Ovary (tissue), 9 donors: ENCODE data around the gene GKN1. TPM values are rescaled to one million over a fixed set of nuclear protein-coding genes. Genes with fewer than 3 reads are reported as not detected.

Experiments used
- DNase-seq, 5 donors: peaks; one replicate each; pipeline ENCODE4 v3.0.0-alpha.2; 2019 to 2020
- H3K27ac ChIP-seq, 2 donors: fragments of 200-600 bp; one replicate each; pipeline versions ENCODE4 v1.5.1 to v1.8.0; 2019 to 2022
- H3K27me3 ChIP-seq: fragments of 200-600 bp; one replicate; pipeline ENCODE4 v1.8.0; 2022
- H3K36me3 ChIP-seq: fragments of 200-600 bp; sonication (generic); one replicate; pipeline ENCODE4 v1.5.1; 2019
- H3K4me1 ChIP-seq: one replicate; pipeline ENCODE4 v1.8.1; 2013; ENCODE audit warnings: mild to moderate bottlenecking, moderate library complexity; ENCODE audit not compliant: insufficient read depth
- H3K4me3 ChIP-seq: fragments of 200-600 bp; sonication (generic); one replicate; pipeline ENCODE4 v1.5.1; 2017
- H3K9me3 ChIP-seq, 2 donors: fragments of 200-600 bp in 1 of 2; sonication (generic) in 1 of 2; one replicate each; pipeline versions ENCODE4 v1.5.1 to v1.8.1; 2013 to 2019; ENCODE audit warnings: mild to moderate bottlenecking in 1 of 2, moderate library complexity in 1 of 2
- EP300 ChIP-seq: sonication (generic); formaldehyde crosslinking; IDR thresholded peaks from one replicate; pipeline ENCODE4 v1.6.1; 2017; ENCODE audit warnings: antibody characterized with exemption
- POLR2A ChIP-seq: fragments of 450-650 bp; IDR thresholded peaks from one replicate; pipeline ENCODE4 v1.6.1; 2017; ENCODE audit warnings: antibody characterized with exemption, mild to moderate bottlenecking, moderate library complexity
- WGBS, 3 donors: extraction: QIAGEN DNeasy Blood & Tissue Kit in 1 of 3; methylation state at CpG; one replicate each; pipeline versions ENCODE4 v1.1.5 to v1.1.7; 2013 to 2017; 5-methylcytosine and 5-hydroxymethylcytosine counted together
- intact Hi-C, 4 donors: fragments of 100-400 bp; cut with DNase I; formaldehyde crosslinking; loops; one replicate each; pipeline versions ENCODE4 v1.11.0 to v1.15.1; 2022 to 2023
- polyA plus RNA-seq, 2 donors: library from polyadenylated mRNA; stranded (reverse); fragments of 200-250 nt in 1 of 2; fragments of 350-450 nt in 1 of 2; fragmentation: Illumina TruSeq in 1 of 2; extraction: RNeasy Lipid Tissue Mini Kit (QIAGEN cat#74804) in 1 of 2; gene quantifications; one replicate each; pipeline ENCODE4 v1.2.3, GENCODE V29; 2013 to 2014
- total RNA-seq, 7 donors: library from RNA; depleted of rRNA in 2 of 7; stranded (reverse); fragments of >200 nt in 2 of 7; fragmentation: NEBNext Ultra II Directional in 3 of 7; extraction: Animal tissue kit (Norgen Biotek cat#: 25700) in 3 of 7; gene quantifications; one replicate each; pipeline versions ENCODE4 v1.1.0 to v1.2.4, GENCODE V29; 2016 to 2023
- TF ChIP-seq, protein P1 (sequence below), 3 donors: fragments of 450-650 bp in 2 of 3; fragments of 200-600 bp in 1 of 3; IDR thresholded peaks; one replicate each; pipeline versions ENCODE4 v1.5.1 to v1.8.0; 2016 to 2022; ENCODE audit warnings: antibody characterized with exemption in 3 of 3, mild to moderate bottlenecking in 1 of 3
- donor health status: DM: no; HTN: no; CAD: no; lungs with moderate emphysema.
- donor health status: DM: no; HTN: no; CAD: no.
- donor health status: Bipolar disorder and iron deficiency.
- donor health status: DM: yes; HTN: yes; CAD: no.
- donor health status: DM: no; HTN: no; CAD: no.
- donor health status: DM: yes; HTN: yes; CAD: no.

The GKN1 gene
- total and polyA plus RNA-seq, 9 donors: not detected

DNA sequence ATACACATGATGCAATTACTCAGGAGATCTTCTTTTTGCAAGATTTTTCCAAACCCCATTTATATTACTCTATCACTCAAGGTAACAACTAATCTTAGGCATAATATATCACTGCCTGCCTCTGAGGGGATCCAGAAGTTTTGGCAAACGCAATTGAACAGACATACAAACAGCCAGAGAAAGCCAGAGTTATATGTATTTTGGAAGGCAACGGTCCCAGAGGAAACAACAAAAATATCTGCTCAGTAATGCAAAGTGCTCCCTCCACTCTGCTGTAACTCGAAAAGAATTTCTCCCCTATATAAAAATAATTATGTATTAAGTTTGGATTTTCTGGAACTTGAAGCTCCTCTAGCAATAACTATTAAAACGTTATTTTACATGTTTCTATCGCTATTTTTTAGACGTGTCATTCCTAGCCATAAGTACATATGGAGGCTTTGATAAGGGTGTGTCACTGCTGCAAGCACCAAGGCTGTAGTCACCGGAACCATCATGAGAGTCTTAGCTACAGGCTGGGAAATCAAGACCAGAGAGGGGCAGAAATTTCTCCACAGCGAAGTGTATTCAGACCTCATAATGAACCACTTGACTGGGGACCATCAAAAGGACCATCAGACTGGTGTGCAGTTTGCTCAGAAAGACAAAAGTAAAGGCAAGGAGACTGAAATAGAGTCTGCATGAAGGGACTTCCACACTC is 3.7 kb upstream of the GKN1 start:
- no peaks in the 10 kb centered on the region for H3K9me3 ChIP-seq
- no peaks in the 10 kb centered on the region for H3K4me1 ChIP-seq
- no peak overlapping the region for H3K27ac ChIP-seq
- H3K36me3 ChIP-seq: no peaks in the 10 kb centered on the region
- DNase-seq: no peak
- intact Hi-C loops: no loop called here
- TF ChIP-seq EP300 (no peak), POLR2A (no peak)
- TF ChIP-seq, protein P1, sequence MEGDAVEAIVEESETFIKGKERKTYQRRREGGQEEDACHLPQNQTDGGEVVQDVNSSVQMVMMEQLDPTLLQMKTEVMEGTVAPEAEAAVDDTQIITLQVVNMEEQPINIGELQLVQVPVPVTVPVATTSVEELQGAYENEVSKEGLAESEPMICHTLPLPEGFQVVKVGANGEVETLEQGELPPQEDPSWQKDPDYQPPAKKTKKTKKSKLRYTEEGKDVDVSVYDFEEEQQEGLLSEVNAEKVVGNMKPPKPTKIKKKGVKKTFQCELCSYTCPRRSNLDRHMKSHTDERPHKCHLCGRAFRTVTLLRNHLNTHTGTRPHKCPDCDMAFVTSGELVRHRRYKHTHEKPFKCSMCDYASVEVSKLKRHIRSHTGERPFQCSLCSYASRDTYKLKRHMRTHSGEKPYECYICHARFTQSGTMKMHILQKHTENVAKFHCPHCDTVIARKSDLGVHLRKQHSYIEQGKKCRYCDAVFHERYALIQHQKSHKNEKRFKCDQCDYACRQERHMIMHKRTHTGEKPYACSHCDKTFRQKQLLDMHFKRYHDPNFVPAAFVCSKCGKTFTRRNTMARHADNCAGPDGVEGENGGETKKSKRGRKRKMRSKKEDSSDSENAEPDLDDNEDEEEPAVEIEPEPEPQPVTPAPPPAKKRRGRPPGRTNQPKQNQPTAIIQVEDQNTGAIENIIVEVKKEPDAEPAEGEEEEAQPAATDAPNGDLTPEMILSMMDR (IDR thresholded peaks at IDR 0.05): no peak
- WGBS, 3 donors: 67 to 75% (median 69%) methylated on average over 8 of the region's 8 CpGs
- no peak overlapping the region for H3K4me3 ChIP-seq
- no peaks in the 10 kb centered on the region for H3K27me3 ChIP-seq

DNA sequence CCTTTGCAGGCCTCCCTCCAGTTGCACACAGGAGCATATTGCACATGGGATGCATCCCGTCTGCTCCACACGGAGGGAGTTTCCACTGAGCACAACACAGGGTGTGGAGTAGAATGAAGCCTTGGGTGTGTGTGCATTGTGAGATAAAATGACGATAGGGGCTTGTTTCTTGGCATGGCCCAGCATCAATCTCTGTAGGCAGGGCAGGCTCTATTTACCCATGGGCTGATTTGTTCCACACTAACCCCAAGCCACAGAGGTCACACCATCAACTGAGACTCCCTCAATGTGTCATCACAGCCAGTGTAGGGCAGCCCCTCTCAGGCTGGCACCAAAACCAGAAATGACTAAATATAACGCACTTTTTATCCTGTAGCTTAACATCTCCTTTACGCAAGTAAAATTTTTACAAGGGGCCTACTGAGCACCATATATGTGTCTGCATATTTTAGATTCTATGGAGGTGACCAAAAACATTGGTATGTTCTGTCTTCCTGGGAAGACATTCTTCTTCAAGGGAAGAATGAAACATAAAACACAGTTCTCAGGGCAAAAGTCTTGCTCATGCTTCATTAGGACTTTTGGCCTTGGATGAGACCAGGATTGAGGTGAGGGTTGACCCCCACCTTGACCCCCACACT is 2.7 kb upstream of the GKN1 start:
- H3K4me3 ChIP-seq: no peak overlapping the region
- intact Hi-C loops: no loop called here

DNA sequence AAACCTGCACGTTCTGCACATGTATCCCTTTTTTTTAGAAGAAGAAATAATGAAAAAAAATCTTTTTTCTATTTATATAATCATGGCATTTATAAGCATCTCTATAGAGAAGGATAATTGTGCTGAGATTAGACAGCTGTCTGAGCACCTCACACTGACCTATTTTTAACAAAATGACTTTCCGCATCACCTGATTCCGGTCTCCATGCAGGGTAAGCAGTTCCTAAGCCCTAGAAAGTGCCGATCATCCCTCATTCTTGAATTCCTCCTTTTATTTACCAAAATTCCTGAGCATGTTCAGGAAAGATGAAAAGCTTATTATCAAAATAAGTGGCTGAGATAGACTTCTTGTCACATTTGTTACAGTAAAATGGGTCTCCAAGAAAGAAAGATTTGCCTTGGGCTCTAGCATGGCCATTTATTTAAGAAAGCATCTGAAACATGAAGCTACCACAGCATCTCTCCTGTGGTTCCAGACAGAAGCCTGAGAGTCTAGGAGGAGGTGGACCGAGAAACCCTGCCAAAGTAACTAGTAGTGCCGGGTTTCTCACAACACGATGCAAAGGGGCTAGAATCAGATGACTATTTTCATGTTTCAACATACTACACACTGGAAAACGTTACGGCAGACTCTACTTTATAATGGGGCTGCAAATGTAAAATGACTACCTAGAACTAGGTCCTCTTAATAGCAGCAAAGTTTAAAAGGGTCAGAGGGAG is 670 bp downstream of the GKN1 start:
- TF ChIP-seq, protein P1 (IDR thresholded peaks at IDR 0.05): no peak
- TF ChIP-seq POLR2A (no peak), EP300 (no peak)
- Histone ChIP-seq H3K4me3 (no peak overlapping the region), H3K27ac (no peak overlapping the region), H3K9me3 (no peaks in the 10 kb centered on the region), H3K36me3 (no peaks in the 10 kb centered on the region), H3K4me1 (no peaks in the 10 kb centered on the region), H3K27me3 (no peaks in the 10 kb centered on the region)
- no peak for DNase-seq
- intact Hi-C loops: no loop called here
- WGBS, 3 donors: 57 to 63% (median 59%) methylated on average over 9 of the region's 9 CpGs

More for the DNA sequence above, 2.7 kb upstream of the GKN1 start:
- DNase-seq: no peak
- TF ChIP-seq, protein P1 (IDR thresholded peaks at IDR 0.05): no peak
- TF ChIP-seq POLR2A (no peak), EP300 (no peak)
- WGBS, 3 donors: 45 to 82% (median 61%) methylated on average over 5 of the region's 5 CpGs
- Histone ChIP-seq H3K4me1 (no peaks in the 10 kb centered on the region), H3K36me3 (no peaks in the 10 kb centered on the region), H3K27me3 (no peaks in the 10 kb centered on the region), H3K9me3 (no peaks in the 10 kb centered on the region), H3K27ac (no peak overlapping the region)

DNA sequence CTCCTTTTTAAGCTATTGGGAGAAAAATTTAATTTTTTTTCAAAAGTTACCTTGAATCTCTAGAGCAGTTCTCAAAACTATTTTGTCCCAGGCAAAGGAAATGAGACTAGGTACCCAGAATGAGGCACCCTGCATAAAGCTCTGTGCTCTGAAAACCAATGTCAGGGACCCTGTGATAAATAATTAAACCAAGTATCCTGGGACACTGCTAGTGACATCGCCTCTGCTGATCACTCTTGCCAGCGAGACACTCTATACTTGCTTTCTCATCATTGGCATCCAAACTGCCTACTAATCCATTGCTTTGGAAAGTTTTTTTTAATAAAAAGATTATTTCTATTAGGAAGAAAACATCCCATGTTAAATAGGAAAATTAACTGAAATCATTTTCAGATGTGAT is 1.4 kb downstream of the GKN1 start:
- TF ChIP-seq, protein P1 (IDR thresholded peaks at IDR 0.05): no peak
- TF ChIP-seq POLR2A: no peak
- TF ChIP-seq EP300: no peak
- no peak overlapping the region for H3K4me3 ChIP-seq
- H3K27ac ChIP-seq: no peak overlapping the region
- no peaks in the 10 kb centered on the region for H3K36me3 ChIP-seq
- H3K4me1 ChIP-seq: no peaks in the 10 kb centered on the region
- intact Hi-C loops: no loop called here
- no peak for DNase-seq
- no peaks in the 10 kb centered on the region for H3K27me3 ChIP-seq
- no peaks in the 10 kb centered on the region for H3K9me3 ChIP-seq
- WGBS, 3 donors: 93 to 99% (median 98%) methylated on average over 2 of the region's 2 CpGs
